HG03025 (cell line): ENCODE measurements around the gene TMEM63B.
"Not testable (repeated sequence)": the region's sequence is repeated elsewhere in the genome, so short reads cannot be mapped to it uniquely, and the experiment has no call there.

Experiments used
- ATAC-seq: cut with Tn5 transposase; IDR thresholded peaks from one replicate; pipeline ENCODE4 v1.9.1; 2021; ENCODE audit warnings: mild to moderate bottlenecking, moderate library complexity; ENCODE audit not compliant: unreplicated experiment, low FRiP score

TMEM63B gene

DNA sequence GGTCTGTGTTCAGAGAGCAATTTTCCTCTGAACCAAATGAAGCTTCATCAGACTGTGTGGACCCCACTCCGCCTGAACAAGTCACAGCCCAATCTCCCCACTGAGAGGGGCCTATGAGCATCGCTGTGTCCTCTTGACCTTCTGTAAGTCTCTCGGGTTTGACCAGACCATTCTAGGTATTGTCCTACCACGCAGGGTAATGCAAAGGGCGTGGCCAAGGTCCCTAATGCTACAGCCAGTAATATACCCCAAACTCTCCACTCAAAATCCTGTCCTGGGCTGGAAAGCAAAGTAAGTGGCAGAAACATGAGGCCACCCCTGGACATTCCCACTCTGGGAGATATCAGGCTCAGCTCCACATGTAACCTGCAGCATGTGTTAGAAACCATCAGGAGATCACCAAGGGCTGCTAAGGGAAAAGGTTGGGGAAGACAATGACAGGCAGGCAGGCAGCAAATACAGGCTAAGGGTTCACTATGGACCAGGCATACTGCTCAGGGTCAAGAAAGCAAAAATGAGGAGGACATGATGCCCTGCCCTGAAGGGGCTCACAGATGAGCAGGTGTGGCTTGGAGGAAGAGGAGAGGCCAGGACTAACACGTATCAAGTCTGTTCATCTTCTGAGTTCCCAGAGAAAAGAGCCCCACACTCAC is 33.5 kb upstream of the TMEM63B start:
- ATAC-seq, result no peak

DNA sequence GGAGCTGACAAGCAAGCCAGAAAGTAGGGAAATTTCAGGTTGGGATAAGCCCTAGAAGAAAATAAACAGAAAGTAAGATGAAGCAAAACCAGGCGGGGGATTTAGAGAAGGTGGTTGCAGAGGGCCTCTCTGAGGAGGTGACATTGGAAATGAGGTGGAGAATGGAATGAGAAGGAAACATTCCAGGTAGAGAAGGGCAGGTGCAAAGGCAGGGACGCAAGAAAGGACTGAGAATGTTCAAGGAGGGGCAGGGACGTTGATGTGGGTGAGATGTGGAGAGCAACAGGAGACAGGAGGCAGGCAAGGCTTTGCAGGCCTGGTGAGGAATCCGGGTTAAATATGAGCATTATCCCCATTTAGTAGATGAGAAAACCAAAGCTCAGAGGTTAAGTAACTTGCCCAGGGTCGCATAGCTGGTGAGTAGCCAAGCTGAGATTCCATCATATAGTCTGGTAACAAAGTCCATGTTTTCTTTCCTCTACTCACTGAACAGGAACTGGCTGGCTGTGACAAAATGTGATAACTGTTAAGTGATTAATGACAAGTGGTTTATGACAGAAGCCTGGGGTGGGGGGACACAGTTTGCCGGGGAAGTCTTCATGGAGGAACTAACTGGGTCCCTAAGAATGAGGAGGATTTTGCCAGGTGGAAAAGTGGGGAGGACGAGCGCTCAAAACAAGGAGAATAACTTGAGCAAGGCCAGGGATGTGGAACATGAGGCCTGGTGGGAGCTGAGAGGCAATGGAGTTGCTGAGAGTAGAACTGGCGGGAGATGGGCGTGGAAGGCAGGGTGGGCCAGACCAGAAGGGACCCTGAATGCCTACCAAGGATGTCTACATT is 32.7 kb upstream of the TMEM63B start:
- ATAC-seq, result no peak

DNA sequence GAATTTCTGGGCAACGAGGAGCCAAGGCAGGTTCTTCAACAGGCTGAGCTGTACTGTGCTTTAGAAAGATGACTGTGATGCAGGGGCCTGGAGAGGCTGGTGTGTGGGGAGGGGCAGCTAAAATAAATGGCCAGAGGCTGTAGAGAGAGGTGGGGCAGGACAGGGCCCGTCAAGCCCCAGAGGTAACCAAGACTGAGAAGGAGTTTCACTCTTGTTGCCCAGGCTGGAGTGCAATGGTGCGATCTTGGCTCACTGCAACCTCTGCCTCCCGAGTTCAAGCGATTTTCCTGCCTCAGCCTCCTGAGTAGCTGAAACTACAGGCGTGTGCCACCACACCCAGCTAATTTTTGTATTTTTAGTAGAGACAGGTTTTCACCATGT is 32.1 kb upstream of the TMEM63B start:
- ATAC-seq, result not testable (repeated sequence)

DNA sequence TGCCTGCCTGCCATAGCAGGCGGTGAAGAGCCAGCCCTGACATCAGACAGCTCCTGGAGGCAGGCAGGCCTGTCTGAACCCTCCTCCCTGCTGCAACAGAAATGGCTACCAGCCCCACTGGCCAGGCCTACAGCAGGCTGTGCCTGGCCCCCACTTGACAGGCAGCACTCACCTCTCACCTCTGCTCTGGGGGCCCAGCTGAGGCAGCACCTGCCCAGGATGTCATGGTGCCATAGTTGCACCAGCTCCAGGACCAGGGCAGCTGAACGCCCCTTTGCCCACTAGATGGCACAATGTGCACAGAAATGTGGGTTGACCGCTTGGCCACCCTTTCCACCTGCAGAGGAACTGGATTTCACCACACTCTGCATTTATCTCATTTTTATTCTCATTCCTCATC is 30.7 kb upstream of the TMEM63B start:
- peak; percentile 55 for ATAC-seq

DNA sequence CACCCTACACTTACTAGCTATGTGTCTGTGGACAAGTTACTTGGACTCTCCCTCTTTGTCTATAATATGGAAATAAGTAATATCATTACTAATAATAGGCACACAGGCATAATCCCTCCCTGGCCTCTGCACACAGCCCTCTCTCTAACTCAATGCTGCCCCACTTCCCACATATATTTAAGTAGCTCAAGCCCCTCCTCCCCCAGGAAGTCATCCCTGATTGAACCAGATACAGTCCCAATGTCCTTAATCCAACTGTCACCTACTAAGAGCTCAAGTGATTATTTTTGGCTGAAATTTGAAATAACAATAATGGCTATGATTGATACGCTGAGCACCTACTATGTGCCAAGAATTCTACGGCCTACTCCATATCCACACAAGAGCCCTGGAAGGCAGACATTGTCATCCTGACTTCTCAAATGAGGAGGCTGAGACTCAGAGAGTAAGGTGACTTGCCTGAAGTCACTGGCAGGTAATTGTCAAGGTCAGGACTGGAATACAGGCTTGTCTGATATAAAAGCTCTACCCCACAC is 29.5 kb upstream of the TMEM63B start:
- no peak for ATAC-seq

DNA sequence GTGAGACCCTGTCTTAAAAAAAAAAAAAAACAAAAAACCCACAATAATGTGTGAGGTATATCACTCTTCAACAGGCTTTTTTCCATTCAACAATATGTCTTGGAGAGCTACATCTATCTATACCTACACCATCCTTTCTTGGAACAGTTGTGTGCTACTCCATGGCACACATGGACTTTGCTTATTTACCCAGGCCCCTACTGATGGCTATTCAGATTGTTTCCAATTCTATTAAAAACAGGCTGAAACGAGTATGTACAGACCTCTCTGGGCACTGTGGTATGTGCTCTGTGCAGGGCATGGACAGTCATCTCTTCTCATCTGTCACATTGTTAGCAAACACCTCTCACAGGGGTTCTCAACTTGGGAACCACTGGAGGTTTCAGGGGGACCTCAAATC is 28.2 kb upstream of the TMEM63B start:
- no peak for ATAC-seq

DNA sequence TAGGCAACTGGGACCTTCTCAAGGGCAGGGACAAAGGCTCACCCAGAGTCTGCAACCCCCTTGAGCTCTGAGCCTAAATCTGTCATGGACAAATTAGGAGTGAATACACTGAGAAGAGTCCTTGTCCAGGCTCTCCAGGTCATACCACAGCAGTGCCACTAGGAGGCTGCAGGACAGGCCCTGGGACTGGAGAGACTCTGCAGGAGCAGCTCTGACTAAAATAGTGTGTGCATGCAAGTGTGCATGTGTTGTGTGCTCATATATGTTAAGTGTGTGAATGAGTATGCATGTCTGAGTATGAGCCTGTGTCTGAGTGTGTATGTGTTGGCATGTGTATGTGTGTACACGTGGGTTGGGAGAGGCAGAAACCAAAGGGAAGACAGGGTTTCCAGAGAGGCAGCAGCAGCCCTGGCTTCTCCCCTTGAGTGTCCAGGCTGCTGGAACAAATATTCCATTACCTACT is 27.2 kb upstream of the TMEM63B start:
- ATAC-seq, result no peak

DNA sequence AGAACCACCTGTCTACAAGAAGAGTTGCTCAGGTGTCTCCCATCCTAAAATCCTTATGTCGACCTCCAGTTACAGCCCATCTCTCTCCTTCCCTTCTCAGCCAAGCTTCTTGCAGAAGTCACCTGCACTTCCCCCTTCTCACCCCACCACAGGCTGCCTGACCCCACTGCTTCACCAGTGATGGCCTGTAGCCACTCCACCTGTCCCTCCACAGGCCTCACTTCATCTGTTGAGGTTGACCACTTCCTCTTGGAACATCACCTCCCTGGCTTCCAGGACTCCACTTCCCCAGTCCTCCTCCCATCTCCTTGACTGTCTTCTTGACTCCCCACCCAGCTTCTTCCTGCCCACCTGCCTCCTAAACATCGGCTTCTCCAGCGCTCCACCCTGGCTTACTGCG is 25.5 kb upstream of the TMEM63B start:
- no peak for ATAC-seq

DNA sequence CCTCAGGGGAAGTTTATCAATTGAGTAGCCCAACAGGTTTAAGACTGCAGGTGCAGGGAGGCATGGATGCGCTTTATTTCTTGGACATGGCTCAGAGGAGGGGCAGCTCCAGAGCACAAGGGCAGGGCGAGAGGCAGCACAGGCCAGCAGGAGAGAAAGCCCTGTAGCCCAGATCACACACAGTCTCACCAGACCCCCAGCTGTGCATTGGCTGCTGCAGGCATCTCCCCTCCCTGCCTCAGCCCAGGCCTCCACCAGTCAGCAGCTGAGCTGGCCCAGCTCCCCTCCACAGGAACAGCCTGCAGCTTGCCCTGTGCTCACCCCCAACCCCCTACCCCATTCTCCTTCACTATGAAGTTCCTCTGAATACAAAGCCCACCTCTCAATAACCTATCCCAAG is 24.8 kb upstream of the TMEM63B start:
- ATAC-seq, result no peak

DNA sequence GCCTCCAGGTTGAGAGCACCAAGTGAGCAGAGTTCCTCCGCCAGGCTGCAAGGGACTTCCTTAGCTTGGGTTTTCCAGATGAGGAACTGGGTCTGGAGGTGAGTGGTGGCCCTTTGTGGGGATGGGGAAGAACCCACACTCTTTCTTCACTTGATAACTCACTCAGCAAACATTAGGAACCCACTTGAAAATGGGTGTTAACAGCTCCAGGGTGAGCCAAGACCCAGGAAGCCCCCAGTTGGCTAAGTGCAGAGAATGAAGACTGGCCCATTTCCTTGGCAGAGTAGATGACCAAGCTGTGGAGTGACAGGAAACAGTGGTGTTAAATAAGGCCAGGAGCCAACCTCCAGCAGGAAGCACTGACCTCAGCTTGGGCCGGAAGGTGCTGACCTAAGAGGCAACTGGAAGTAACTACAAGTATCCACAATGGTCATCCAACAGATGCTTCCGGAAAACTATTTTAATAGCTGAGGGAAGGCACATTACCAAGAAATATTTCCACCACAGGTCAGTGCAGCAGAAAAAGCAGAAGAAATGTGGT is 22.8 kb upstream of the TMEM63B start:
- no peak for ATAC-seq

DNA sequence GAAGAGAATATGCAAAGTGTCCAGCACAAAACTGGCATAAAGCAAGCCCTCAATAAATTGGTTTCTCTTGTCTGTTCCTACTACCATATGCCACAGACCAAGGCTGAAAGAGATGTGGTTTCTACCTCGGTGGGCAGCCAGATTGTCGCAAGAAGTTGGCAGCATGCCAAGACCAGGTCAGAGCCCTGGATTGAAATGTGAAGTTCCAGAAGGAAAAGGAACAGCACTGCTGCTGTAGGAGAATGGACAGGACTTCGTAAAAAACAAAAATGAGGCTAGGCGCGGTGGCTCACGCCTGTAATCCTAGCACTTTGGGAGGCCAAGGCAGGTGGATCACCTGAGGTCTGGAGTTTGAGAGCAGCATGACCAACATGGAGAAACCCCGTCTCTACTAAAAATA is 22.2 kb upstream of the TMEM63B start:
- ATAC-seq, result no peak

DNA sequence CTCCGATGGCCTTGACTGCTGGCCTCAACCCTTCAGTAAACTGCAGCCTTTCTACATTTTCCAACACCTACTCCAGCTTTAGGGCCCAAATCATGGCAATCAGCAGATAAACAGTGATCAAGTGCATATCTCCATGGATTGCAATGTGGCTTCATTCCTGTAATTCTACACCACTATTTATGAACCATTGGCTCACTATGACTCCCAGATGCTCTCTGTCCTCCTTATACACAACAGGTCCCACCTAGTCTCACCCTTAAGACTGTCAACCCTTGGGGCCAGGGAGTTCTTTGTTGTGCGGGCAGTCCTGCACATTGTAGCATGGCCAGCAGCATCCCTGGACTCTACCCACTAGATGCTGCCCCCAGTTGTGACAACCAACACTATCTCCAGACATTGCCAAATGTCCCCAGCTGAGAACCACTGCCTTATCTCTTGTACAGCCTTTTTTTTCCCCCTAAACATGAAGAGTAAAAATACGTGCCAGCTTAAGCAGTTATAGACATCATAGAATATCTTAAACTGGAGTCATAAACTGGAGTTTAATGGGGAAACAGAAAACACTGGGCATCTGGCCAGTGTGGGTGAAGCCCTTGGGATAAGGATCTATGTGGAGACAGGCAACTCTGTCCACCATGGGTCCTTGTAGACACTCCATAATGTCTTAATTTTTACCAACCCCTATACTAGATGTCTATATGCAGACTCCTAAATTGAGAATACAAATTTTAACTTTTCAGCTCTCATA is 21.2 kb upstream of the TMEM63B start:
- no peak for ATAC-seq

DNA sequence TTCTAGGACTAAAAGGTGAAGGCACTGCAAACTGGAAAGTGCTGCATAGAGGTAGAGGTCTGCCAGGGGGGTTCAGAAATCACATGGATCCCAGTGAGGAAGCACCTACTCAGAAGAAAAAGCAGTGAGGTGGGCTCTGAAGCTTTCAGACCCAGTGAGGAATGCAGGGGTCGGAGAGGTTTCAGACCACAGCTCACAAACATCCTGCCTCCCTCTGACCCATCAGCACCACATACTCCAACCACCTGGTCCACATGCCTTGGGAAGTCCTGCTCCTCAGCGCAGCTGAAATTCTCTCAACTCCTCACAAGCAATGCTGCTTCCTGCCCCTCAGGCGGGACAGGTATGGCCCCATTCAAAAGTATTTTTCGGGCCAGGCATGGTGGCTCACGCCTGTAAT is 20.3 kb upstream of the TMEM63B start:
- ATAC-seq, result no peak

DNA sequence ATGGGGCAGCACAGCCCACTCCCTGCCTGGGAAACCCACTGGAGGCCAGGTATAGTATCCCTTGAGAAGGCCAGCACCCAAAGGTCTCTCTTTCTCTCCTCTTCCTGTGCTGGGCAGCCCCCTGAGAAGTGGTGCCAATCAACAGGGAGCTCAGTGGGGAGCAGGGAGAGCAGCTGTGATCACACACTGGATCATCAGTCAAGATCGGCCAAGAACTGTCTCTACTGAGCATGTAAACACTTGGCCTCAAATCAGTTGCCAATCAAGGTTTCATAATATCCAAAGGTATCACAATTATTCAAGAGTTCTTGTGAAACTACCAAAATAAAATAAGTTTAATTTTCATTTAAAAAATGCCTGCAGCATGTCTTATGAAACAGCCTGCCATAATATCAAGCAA is 18.9 kb upstream of the TMEM63B start:
- no peak for ATAC-seq

DNA sequence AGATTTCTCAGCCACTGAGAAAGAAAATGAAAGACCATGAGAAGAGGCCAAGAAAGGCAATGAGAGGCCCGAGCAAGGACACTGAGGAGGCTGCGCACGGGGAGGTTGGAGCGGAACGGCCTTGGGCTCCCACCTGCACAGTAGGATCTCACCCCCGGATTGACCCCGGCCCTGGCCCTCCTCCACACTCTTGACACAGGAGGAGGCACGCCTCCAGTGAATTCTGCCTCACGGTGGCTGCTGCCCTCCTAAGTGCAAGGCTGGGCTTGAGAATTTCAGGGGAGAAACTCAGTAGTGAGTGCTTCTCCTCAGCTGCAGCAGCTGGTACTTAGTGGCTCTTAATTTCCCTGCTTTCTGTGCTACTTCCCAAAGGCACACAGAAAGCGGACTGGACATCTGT is 18.1 kb upstream of the TMEM63B start:
- no peak for ATAC-seq

DNA sequence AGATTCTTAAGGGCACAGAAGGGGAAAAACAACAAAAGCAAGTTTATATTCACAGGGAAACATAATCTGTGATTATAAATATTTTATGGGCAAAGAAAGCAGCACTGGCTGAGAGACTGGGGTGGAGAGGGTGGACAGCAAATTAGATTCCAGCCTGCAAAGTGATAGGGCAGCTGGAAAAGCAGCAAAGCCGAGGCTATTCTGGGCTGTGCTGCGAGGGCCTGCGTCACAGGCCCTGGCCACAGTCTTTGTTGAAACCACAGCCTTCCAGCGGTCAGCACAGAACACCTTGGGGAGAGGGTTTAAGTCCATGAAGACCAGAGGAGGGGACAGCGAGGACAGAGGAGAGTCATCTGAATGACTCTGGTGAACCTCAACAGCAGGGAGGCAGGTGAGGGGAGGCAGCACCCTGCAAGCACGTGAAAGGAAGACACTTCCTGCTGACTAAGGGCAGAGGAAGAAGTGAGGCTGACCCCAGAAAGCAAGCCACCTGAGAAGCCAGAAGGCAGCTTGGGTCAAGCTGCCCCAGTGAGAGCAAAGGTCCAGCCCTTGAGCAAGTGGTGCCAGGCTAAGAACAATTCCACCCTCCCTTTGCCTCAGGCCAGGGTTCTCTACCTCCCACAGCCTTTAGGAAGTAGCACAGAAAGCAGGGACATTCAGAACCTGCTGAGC is 17.2 kb upstream of the TMEM63B start:
- ATAC-seq, result no peak

DNA sequence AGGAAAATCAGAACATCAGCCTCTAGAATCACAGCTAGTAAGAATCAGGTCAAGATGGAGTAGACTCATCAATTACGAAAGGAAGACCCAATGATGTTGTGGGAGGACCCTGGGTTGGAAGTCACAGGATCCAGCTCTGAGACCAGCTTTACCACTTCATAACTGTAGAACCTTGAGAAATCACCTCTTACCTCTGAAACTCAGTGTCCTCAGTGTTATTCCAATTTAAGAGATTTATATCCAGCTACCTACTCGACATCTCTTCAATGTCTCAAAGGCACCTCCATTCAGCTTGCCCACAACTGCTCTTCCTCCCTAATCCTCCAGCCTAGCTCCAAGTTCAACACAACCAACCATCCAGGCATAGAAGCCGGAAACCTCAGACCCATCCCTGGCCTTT is 16.4 kb upstream of the TMEM63B start:
- no peak for ATAC-seq

DNA sequence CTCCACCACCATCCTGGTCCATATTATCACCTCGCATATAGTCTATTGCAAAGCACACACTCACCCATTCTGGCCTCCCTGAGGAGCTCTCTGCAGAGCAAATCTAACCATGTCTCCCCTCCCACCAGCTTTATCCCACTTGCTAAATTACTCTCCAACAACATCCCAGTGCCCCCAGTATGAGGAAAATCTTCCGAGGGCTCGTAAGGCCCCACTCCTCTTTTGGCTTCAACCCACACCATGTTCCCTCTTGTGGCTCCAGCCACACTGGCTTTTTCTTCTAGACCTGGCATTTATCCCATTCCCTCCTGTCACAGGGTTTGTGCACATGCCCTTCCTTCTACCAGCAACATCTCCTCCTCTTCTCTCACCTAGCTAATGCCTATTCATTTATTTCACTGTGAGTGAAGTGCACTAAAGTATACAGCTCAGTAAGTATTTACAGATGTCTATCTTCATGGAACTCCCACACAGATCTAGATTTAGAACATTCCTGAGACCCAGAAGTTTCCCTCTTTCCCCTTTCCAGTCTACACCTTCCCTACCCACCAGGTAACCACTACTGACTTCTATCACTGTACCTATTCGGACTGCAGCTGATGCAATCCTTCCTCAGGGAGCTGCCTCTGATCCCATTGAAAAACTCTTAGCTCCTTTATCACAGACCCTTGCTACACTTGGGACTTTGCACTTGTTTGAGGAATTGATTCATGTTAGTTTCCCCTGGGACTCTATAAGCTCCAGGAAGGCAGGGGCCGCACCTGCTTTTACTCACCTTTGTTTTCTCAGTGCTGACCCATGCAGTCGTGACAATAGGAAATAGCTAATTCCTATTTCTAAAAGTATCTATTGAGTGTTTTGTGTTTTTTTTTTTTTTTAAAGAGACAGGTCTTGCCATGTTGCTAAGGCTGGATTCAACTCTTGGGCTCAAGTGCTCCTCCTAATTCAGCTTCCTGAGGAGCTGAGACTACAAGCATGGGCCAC is 15.6 kb upstream of the TMEM63B start:
- no peak for ATAC-seq

DNA sequence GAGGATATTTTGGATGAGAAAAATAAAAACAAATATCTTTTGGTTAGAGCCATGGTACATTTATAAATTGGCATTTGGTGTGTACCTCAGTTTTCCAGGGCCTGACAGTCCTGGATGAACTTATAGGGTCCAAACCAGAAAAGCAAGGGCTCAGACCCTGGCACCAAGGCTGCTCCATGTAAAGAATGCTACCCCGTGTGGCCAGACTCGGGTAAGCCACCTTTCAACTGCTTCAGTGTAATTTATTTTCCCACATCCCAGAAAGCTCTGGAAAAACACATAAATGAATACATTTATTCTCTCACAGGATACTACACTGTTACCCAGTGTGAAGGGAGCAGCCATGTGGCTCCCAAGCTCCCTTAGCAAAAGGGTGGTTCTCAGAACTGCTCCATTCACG is 13.9 kb upstream of the TMEM63B start:
- no peak for ATAC-seq
